Cerebellar nuclear complex (tissue), 1 donor: Measurements from ENCODE around the gene HLA-G.
"Not testable (repeated sequence)": the region's sequence is repeated elsewhere in the genome, so short reads cannot be mapped to it uniquely, and the experiment has no call there.

Source experiments
- DNase-seq, 2 experiments: peaks; one replicate each; lab custom pipeline; 2025; lab: John Stamatoyannopoulos, UW

HLA-G gene

DNA sequence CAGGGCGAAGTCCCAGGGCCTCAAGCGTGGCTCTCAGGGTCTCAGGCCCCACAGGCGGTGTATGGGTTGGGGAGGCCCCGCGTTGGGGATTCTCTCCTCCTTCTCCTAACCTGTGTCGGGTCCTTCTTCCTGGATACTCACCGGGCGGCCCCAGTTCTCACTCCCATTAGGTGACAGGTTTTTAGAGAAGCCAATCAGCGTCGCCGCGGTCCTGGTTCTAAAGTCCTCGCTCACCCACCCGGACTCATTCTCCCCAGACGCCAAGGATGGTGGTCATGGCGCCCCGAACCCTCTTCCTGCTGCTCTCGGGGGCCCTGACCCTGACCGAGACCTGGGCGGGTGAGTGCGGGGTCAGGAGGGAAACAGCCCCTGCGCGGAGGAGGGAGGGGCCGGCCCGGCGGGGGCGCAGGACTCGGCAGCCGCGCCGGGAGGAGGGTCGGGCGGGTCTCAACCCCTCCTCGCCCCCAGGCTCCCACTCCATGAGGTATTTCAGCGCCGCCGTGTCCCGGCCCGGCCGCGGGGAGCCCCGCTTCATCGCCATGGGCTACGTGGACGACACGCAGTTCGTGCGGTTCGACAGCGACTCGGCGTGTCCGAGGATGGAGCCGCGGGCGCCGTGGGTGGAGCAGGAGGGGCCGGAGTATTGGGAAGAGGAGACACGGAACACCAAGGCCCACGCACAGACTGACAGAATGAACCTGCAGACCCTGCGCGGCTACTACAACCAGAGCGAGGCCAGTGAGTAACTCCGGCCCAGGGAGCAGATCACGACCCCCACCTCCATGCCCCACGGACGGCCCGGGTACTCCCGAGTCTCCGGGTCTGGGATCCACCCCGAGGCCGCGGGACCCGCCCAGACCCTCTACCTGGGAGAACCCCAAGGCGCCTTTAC, at the start of gene HLA-G:
TSS of gene HLA-G (plus strand) at position 247 of the 892 bp plus-strand sequence. CDS start at position 267, 20 bp downstream.
- DNase-seq, result no peak

DNA sequence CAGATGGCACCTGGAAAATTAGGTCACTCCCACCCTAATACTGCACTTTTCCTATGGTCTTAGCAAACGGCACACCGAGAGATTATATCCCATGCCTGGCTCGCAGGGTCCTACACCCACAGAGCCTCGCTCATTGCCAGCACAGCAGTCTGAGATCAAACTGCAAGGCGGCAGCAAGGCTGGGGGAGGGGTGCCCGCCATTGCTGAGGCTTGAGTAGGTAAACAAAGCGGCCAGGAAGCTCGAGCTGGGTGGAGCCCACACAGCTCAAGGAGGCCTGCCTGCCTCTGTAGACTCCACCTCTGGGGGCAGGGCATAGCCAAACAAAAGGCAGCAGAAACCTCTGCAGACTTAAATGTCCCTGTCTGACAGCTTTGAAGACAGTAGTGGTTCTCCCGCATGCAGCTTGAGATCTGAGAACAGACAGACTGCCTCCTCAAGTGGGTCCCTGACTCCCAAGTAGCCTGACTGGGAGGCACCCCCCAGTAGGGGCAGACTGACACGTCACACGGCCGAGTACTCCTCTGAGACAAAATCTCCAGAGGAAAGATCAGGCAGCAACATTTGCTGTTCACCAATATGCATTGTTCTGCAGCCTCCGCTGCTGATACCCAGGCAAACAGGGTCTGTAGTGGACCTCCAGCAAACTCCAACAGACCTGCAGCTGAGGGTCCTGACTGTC, 47.5 kb upstream of the HLA-G start:
- DNase-seq, result not testable (repeated sequence)

DNA sequence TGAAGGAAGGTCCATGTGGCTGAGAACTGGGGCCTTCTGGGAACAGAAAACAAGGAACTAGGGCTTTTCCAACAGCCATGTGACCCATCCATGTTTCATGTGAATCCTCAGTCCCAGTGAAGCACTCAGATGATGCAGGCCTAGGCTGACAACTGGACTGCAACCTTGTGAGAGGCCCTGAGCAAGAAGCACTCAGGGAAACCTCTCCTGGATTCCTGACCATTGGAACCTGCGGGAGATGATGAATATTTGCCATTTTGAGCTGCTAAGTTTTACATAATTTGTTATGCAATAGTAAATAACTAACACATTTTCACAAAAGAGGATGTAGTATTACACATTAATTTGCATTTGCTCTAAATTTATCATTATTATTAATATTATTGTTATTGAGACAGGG, 38.4 kb upstream of the HLA-G start:
- DNase-seq, result no peak

DNA sequence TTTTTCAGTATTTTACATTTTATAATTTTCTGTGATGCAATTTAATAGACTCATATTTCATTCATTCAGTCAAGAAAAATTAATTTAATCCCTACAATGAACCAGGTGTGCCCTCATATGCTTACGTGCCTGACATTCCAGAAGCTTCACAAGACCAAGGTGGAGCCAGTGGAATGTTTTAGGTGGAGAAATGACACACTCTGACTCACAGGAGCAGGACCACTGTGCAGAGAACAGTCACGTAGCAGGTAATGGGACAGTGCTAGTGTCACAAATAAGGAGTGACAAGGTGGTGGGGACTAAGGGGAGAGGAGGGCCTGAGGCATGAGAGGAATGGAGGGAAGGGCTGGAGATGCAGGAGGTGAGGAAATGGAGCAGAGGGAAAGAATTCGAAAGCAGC, 37.0 kb upstream of the HLA-G start:
- DNase-seq, result no peak

DNA sequence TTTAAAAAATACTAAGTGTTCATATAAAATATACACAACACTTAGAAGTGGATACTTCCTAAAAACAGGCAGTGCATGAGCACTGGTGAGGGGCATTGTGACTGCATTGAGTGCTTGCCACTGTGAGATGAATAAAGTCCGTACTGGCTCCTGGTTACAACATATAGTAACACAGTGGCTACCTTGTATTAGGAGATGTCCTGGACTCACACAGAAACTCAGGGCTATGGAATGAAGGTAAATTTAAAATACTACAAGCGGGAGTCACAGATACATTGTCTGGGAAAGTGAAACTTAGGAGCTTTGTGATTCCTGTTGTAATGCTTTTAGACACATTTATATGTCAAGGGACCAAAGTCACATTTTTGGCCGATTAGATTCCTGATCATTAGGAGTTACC, 36.5 kb upstream of the HLA-G start:
- no peak for DNase-seq

DNA sequence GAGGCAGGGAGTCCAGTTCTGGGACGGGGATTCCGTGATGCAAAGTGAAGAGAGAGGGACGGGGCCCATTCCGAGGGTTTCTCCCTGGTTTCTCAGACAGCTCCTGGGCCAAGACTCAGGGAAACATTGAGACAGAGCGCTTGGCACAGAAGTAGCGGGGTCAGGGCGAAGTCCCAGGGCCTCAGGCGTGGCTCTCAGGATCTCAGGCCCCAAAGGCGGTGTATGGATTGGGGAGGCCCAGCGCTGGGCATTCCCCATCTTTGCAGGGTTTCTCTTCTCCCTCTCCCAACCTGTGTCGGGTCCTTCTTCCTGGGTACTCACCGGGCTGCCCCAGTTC, 35.9 kb upstream of the HLA-G start:
- DNase-seq, result no peak

DNA sequence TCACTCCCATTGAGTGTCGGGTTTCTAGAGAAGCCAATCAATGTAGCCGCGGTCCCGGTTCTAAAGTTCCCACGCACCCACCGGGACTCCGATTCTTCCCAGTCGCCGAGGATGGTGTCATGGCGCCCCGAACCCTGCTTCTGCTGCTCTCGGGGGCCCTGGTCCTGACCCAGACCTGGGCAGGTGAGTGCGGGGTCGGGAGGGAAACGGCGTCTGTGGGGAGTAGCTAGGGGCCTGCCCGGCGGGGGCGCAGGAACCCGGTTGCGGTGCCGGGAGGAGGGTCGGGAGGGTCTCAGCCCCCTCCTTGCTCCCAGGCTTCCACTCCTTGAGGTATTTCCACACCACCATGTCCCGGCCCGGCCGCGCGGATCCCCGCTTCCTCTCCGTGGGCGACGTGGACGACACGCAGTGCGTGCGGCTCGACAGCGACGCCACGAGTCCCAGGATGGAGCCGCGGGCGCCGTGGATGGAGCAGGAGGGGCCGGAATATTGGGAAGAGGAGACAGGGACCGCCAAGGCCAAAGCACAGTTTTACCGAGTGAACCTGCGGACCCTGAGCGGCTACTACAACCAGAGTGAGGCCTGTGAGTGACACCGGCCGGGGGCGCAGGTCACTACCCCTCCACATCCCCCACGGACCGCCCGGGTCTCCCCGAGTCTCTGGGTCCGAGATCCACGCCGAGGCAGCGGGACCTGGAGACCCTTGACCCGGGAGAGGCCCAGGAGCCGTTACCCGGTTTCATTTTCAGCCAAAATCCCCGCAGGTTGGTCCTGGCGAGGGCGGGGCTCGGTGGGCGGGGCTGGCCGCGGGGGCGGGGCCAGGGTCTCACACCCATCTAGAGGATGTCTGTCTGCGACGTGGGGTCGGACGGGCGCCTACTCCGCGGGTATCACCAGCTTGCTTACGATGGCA, 35.2 kb upstream of the HLA-G start:
- DNase-seq, result no peak

DNA sequence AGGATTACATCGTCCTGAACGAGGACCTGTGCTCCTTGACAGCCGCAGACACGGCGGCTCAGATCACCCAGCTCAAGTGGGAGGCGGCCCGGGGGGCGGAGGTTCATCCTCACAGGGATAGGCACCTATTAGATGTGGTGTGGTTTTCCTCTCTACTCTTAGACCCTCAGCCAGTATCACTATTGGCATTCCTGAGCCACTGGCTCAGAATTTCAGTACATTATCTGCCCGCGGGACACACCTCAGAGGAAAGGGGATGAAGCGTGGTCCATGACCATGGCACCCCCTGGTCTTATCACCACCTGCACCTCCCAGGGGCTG, 34.6 kb upstream of the HLA-G start:
- DNase-seq, result no peak

DNA sequence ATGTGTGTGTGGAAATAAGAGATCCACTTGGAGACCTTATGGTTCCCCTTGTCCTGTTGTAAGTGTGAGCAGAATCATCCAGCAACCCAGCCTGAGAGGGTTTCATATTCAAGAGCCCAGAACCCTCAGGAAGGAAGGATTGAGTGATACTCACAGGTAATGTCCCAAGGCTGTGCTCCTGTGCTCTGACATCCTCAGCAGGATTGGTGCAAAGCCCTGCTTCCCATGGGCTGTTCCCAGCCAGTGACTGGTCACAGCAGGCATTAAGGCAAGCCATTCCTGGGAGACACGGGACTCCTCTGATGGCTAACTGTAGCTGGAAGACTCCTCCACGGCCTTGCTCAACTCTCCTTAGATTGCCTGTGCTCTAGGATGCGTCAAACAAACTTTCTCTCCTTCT, 33.8 kb upstream of the HLA-G start:
- no peak for DNase-seq

DNA sequence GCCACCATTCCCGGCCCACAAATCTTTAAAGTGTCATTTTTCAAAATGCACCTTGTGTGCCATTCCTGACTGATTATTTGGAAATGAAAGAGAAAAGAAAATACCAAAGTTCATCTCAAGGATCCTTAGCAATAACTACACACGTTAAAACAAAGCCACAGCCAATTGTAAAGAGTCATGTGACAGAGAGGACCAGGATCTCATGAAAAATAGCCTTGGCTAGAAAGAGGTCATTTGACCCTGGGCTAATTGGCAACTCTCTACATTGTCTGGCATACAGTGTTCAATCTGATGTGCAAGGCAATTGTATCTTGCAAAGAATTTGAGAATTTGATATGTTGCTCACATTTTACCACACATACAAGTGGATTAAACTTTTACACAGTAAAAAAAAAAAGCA, 31.6 kb upstream of the HLA-G start:
- DNase-seq, result no peak

DNA sequence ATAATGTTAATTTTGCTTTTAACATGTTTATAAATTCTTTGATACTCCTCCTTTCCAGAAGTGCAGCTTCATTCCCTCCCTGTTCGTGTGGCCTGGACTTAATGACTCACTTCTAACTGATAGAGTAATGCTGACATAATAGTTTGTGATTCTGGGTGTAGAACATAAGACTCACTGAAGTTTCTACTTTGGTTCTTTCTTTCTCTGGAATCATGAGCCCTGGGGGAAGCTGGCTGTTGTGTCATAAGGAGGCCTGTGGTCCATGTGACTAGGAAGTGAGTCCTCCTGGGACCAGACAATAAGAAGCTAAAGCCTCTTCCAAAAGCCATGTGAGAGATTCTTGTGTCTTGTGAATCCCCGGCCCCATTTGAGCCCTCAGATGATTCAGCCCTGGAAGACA, 30.5 kb upstream of the HLA-G start:
- no peak for DNase-seq

DNA sequence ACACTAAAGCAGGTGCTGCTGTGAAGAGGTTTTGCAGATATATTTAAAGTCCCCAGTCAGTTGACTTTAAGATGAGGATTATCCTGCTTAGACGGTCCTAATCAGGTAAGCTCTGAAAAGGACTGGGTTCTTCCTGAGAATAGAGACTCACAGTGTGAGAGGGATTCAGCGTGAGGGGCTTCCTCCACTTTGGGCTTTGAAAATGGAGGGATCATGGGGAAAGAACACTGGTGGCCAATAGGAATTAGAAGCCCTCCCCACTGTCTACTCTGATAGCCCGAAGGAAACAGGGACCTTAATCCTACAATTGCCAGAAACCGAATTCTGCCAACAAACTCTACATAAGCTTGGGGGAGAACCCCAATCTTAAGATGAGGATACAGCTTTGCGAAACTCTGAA, 29.7 kb upstream of the HLA-G start:
- DNase-seq, result no peak

DNA sequence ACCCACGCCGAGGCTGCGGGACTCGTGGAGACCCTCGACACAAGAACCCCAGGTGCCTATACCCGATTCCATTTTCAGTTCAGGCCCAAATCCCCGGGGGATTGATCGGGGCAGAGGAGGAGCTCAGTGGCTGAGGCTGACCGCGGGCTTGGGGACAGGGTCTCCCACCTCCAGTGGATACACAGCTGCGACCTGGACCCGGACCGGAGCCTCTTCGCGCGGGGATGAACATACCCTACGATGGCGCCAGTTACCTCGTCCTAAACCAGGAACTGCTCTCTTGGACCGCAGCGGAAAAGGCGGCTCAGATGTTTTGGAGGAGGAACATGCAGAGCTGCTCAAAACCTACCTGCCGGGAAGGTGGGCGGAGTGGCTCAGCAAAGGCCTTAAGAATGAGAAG, 27.4 kb upstream of the HLA-G start:
- DNase-seq, result no peak

DNA sequence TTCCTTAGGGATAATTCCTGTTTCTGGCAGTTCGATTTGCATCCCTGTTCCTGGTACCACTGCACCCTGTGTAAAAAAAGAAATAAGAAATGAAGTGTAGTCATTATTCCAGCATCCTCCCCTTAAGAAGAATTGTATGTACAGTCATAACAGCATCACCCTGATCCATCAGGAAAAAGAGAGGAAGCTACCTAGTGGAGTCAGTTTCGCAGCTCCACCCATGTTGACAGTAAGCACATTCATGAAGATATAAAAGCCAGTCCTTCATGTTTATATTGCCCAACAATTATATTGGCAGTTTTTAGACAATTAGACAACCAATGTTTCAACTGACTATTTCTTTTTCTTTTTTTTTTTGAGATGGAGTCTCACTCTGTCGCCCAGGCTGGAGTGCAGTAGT, 21.2 kb upstream of the HLA-G start:
- no peak for DNase-seq

DNA sequence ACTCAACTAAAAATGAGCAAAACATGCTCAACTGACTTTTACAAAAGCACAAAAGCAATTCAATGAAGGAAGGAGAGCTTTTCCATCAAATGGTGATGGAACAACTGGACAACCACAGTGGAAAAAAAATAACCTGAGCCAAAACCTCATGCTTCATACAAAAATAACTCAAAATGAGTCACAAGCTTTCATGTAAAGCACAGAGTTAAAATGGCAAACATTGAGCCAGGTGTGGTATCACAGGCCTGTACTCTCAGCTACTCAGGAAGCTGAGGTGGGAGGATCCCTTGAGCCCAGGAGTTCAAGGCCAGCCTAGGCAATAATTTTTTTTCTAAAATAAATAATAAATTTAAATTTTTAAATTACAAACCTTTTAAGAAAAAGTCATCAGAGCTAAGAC, 18.4 kb upstream of the HLA-G start:
- DNase-seq, result no peak

DNA sequence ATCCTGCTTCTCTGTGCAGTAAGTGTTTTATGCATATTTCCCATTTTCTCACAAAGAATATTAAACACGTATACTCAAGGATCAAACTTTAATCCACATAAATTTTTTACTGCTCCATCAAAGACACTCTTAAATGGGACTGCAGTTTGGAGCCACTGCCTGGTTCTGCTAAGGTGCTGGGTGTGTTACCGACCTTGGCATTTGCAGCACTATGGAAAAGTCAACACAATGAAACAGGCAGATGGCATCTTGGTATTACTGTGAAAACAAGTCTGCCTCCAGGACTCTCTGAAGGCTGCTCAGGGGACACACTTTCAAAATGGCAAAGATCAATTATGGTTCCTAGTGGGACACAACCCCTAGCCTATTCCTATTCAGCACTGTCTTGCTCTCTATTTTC, 17.3 kb upstream of the HLA-G start:
- DNase-seq, result no peak

DNA sequence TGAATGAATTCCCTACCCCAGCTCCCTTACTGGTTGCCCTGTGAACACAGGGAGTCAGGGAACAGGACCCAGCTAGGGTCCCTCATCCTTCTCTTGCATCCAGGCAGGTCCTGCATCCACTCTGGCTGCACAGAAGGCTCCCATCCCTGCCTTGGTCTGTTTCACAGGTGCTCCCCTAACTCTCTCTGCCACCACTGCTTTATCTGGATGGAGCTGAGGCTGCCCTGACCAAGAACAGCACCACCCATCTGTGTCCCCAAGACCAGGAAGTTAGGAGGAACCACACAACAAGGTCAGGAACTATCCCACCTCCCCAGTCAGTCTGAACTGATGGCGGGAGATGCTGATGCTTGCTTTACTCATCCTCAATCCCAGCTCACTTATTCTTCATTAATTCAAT, 16.2 kb upstream of the HLA-G start:
- no peak for DNase-seq

DNA sequence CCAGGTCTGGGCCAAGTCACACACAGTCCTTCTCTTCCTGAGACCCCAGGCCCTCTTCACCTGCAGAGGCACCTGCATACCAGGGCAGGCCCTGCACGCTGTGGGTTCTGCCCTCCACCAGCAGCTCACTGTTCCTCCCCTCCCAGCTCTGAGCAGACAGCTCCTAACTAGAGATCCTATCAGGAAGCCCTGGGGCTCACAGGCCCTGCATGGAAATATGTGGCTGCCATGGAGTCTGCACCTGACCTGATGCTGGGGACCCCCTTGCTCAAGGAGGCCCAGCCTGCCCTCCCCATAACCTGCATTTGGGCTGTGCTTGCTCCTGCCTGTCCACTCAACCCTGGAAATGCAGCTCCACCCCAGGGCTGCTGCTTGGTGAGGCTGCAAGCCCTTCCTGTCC, 14.6 kb upstream of the HLA-G start:
- no peak for DNase-seq

DNA sequence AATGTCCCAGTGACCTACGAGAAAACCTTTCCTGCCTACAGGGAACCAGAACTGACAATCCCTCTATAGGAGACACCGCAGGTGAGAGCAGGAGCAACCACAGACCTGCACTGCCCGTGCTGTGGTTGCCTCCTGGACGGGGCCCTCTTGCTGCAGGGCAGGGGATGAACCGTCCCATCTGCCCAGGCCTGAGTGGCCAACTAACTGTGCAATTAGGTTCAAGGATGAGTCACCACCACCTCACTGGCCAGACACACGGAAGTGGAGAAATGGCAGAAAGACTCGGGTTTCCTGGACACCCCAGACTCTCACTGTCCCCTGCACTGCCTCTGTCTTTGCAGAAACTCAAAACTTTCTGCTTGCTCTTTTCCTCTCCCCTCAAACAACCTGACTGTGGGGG, 13.8 kb upstream of the HLA-G start:
- DNase-seq, result no peak

DNA sequence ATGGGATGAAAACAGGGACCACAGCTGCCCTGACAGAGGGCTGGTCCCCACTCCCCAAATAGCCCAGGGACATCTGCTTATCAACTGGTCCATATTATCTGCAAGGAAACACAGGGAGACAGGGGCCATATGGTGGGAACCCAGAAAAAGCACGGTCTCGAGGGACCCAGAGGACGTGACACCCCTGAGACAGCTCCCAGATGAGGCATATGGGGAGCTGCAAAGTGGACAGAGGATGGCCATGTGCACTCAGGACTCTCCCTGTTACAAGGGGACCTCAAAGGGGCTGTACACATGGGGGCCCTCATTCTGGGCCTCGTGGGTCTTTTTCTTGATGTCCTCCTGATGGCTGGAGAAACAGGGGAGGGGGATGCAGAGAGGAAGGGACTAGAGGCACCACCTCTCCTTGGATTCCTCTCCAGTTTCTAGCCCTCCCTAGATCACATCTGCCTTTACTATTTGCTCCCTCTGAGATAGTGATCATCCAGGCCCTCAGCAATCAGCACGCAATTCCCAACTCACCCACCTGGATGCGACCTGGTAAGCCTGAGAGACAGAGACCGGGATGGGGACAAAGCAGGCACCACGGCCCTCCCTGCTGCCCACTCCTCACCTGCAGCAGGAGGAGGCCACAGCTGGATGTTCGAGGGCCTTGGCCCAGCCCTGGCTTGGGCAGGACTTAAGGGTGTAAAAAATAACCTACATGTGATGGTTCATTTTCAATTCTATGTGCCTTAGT, 13.1 kb upstream of the HLA-G start:
- DNase-seq, result no peak

DNA sequence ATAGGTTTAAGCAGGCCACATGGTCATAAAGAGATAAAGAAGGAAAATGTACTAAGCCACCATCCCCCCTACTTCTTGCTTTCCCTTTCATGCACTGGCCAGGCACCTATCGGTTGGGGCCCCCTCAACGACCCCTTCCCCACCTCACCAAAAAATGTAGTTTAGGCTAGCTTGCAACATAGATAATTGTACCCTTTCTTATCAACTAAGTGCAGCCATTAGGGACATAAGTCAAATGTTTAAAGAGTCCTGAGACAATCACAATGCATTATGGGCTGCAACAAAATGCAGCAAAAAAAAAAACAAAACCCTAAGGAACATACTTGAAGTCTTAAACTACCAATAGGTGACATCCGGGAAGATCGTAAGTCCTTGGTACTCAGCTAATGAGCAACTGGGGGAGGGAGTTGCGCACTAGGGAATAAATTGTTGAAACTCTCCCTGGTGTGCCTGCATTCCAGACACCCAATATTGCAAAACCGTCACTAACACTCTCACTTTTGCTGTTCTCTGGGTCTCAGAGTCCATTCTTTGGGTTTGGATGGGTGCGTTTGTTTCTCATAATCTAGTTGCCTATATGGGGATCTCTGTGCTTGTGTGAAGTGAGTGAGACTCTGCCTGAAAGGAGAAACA, 12.4 kb upstream of the HLA-G start:
- DNase-seq, result no peak

DNA sequence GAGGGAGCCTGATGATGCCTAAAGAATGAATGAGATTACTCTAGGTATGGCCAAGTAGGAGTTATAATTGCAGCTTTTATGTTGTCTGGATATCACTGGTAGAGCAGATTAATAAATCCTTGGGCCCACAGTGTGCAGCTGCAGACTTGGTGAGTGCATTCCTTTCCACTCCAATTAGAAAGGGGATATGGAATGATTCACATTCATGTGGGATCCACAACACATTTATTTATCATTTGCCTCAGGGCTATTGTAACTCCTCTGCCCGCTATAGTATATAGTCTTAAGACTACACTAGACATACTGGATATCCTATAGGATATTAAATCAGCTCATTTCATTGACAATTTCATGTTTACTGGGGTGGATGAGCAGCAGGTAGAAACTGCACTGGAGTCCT, 11.6 kb upstream of the HLA-G start:
- DNase-seq, result no peak
